H9 (cell line): ENCODE measurements around the gene DPF3. TPM values are rescaled to one million over a fixed set of nuclear protein-coding genes. Genes with fewer than 3 reads are reported as not detected.

ENCODE experiments used
- DNase-seq: peaks from one replicate; pipeline ENCODE4 v3.0.0-alpha.2; 2017
- H2AFZ ChIP-seq: one replicate; pipeline ENCODE4 v1.6.1; 2013; ENCODE audit warnings: mild to moderate bottlenecking, low read length, control low read depth, moderate library complexity
- H2AK5ac ChIP-seq: 2 replicates; pipeline ENCODE4 v1.6.1; 2013; ENCODE audit warnings: low read length, control low read depth, mixed read lengths; ENCODE audit not compliant: insufficient read length
- H2BK120ac ChIP-seq: one replicate; pipeline ENCODE4 v1.6.1; 2013; ENCODE audit warnings: low read depth, mild to moderate bottlenecking, low read length, control low read depth, inconsistent platforms; ENCODE audit not compliant: poor library complexity, severe bottlenecking
- H2BK12ac ChIP-seq: 2 replicates; pipeline ENCODE4 v1.6.1; 2013; ENCODE audit warnings: low read length, control low read depth, mixed read lengths, low read depth; ENCODE audit not compliant: insufficient read length
- H2BK15ac ChIP-seq: 2 replicates; pipeline ENCODE4 v1.6.1; 2013; ENCODE audit warnings: low read depth, low read length, control low read depth
- H2BK20ac ChIP-seq: one replicate; pipeline ENCODE4 v1.6.1; 2013; ENCODE audit warnings: low read depth, mild to moderate bottlenecking, low read length, control low read depth, inconsistent platforms; ENCODE audit not compliant: poor library complexity, severe bottlenecking
- H2BK5ac ChIP-seq: 2 replicates; pipeline ENCODE4 v1.6.1; 2013; ENCODE audit warnings: low read length, control low read depth, mixed read lengths; ENCODE audit not compliant: insufficient read length
- H3K14ac ChIP-seq: 2 replicates; pipeline ENCODE4 v1.6.1; 2013; ENCODE audit warnings: low read length, control low read depth; ENCODE audit not compliant: insufficient read depth
- H3K18ac ChIP-seq: 2 replicates; pipeline ENCODE4 v1.6.1; 2013; ENCODE audit warnings: low read depth, mild to moderate bottlenecking, mixed read lengths, low read length, control low read depth; ENCODE audit not compliant: insufficient read length
- H3K23ac ChIP-seq: 2 replicates; pipeline ENCODE4 v1.6.1; 2013; ENCODE audit warnings: low read length, control low read depth, mixed read lengths, low read depth; ENCODE audit not compliant: insufficient read length
- H3K23me2 ChIP-seq: 2 replicates; pipeline ENCODE4 v1.6.1; 2013; ENCODE audit warnings: low read depth, mild to moderate bottlenecking, mixed read lengths, low read length, control low read depth; ENCODE audit not compliant: insufficient read length, poor library complexity, severe bottlenecking
- H3K27ac ChIP-seq: 2 replicates; pipeline ENCODE4 v1.5.1; 2013; ENCODE audit warnings: low read length, control low read depth, mixed read lengths, low read depth; ENCODE audit not compliant: insufficient read length
- H3K27me3 ChIP-seq: 2 replicates; pipeline ENCODE4 v1.6.1; 2013; ENCODE audit warnings: low read length, control low read depth, inconsistent platforms; ENCODE audit not compliant: insufficient read depth
- H3K4ac ChIP-seq: 2 replicates; pipeline ENCODE4 v1.6.1; 2013; ENCODE audit warnings: low read depth, mild to moderate bottlenecking, control low read depth, inconsistent platforms, low read length, moderate library complexity
- H3K4me1 ChIP-seq: 2 replicates; pipeline ENCODE4 v1.6.1; 2013; ENCODE audit warnings: low read length, control low read depth, inconsistent platforms; ENCODE audit not compliant: insufficient read depth
- H3K4me2 ChIP-seq: 2 replicates; pipeline ENCODE4 v1.6.1; 2013; ENCODE audit warnings: low read length, control low read depth, mixed read lengths; ENCODE audit not compliant: insufficient read length, insufficient read depth
- H3K56ac ChIP-seq: 2 replicates; pipeline ENCODE4 v1.6.1; 2013; ENCODE audit warnings: low read depth, mild to moderate bottlenecking, mixed read lengths, low read length, control low read depth; ENCODE audit not compliant: insufficient read length
- H3K79me1 ChIP-seq: 2 replicates; pipeline ENCODE4 v1.6.1; 2013; ENCODE audit warnings: low read depth, mild to moderate bottlenecking, moderate library complexity, low read length, control low read depth, inconsistent platforms; ENCODE audit not compliant: insufficient read depth, poor library complexity, severe bottlenecking
- H3K79me2 ChIP-seq: 2 replicates; pipeline ENCODE4 v1.6.1; 2013; ENCODE audit warnings: low read length, control low read depth, inconsistent platforms; ENCODE audit not compliant: insufficient read depth
- H3K9ac ChIP-seq: 2 replicates; pipeline ENCODE4 v1.6.1; 2013; ENCODE audit warnings: low read length, control low read depth, mixed read lengths; ENCODE audit not compliant: insufficient read length; ENCODE audit errors: extremely low read depth
- H3K9me3 ChIP-seq: one replicate; pipeline ENCODE4 v1.6.1; 2013; ENCODE audit warnings: low read depth, low read length, inconsistent platforms; ENCODE audit not compliant: control insufficient read depth
- H3T11ph ChIP-seq: one replicate; pipeline ENCODE4 v1.6.1; 2013; ENCODE audit warnings: mild to moderate bottlenecking, low read length, control low read depth, inconsistent platforms
- H4K20me1 ChIP-seq: one replicate; pipeline ENCODE4 v1.6.1; 2013; ENCODE audit not compliant: control insufficient read depth, insufficient read length, insufficient read depth
- H4K5ac ChIP-seq: 2 replicates; pipeline ENCODE4 v1.6.1; 2013; ENCODE audit warnings: low read depth, mild to moderate bottlenecking, mixed read lengths, low read length, control low read depth; ENCODE audit not compliant: insufficient read length
- H4K8ac ChIP-seq: replicated peaks from 2 replicates; pipeline ENCODE4 v1.6.1; 2013; ENCODE audit warnings: low read length, control low read depth, mixed read lengths, low read depth; ENCODE audit not compliant: insufficient read length
- H4K91ac ChIP-seq: 2 replicates; pipeline ENCODE4 v1.6.1; 2013; ENCODE audit warnings: low read depth, mild to moderate bottlenecking, moderate library complexity, mixed read lengths, low read length, control low read depth; ENCODE audit not compliant: insufficient read length
- H3K27ac Mint-ChIP-seq, 3 experiments: 2 replicates in 2 of 3; 3 replicates in 1 of 3; pipeline ENCODE4 v1.8.0; 2020 to 2021; ENCODE audit warnings: mixed read lengths in 3 of 3, mild to moderate bottlenecking in 1 of 3, moderate library complexity in 1 of 3
- H3K27me3 Mint-ChIP-seq: 2 replicates; pipeline ENCODE4 v1.8.0; 2021; ENCODE audit warnings: low read depth, mild to moderate bottlenecking, moderate library complexity, mixed read lengths
- H3K36me3 Mint-ChIP-seq, 3 experiments: 2 replicates in 2 of 3; 3 replicates in 1 of 3; pipeline ENCODE4 v1.8.0; 2020 to 2021; ENCODE audit warnings: low read depth in 3 of 3, mixed read lengths in 3 of 3; ENCODE audit not compliant: insufficient read depth in 1 of 3
- H3K4me1 Mint-ChIP-seq, 2 experiments: 2 replicates each; pipeline ENCODE4 v1.8.0; 2020; ENCODE audit warnings: mixed read lengths in 2 of 2
- H3K4me3 Mint-ChIP-seq, 2 experiments: 2 replicates in 1 of 2; 3 replicates in 1 of 2; pipeline ENCODE4 v1.8.0; 2020 to 2021; ENCODE audit warnings: mild to moderate bottlenecking in 2 of 2, mixed read lengths in 2 of 2, moderate library complexity in 1 of 2
- H3K9me3 Mint-ChIP-seq, 2 experiments: 2 replicates in 1 of 2; 3 replicates in 1 of 2; pipeline ENCODE4 v1.8.0; 2020; ENCODE audit warnings: mild to moderate bottlenecking in 2 of 2, mixed read lengths in 2 of 2, moderate library complexity in 1 of 2
- CTCF ChIP-seq: fragments of 200-600 bp; sonication (generic); conservative IDR thresholded peaks from 3 replicates; pipeline ENCODE4 v1.8.0; 2021; ENCODE audit warnings: antibody characterized with exemption, mild to moderate bottlenecking
- whole genome bisulfite sequencing: extraction: QIAGEN DNeasy Blood & Tissue Kit; methylation state at CpG from one replicate; pipeline ENCODE4 v1.1.7; 2013; ENCODE audit warnings: missing lambda C conversion rate, low lambda C conversion rate, mixed read lengths; ENCODE audit not compliant: insufficient read length; ENCODE audit errors: extremely low coverage; 5-methylcytosine and 5-hydroxymethylcytosine counted together
- total RNA-seq: library from RNA; stranded (reverse); gene quantifications from 2 replicates; pipeline ENCODE4 v1.2.1, GENCODE V29; 2021

DPF3 gene
- total RNA-seq, 1 experiment from 2014 or later, result not detected

GRCh38 chr14:72598306-72598705 lies 295.6 kb downstream of the DPF3 start:
- Histone ChIP-seq H3K18ac (no peak overlapping the region), H3K9me3 (no peaks in the 10 kb centered on the region), H2BK12ac (no peak overlapping the region), H3K23me2 (no peaks in the 10 kb centered on the region), H3K27me3 (no peaks in the 10 kb centered on the region), H3K23ac (no peak overlapping the region), H2BK15ac (no peak overlapping the region), H3T11ph (no peak overlapping the region), H2AFZ (no peak overlapping the region), H3K79me1 (no peaks in the 10 kb centered on the region), H3K9ac (no peak overlapping the region), H4K91ac (no peak overlapping the region), H4K20me1 (no peaks in the 10 kb centered on the region), H2AK5ac (no peak overlapping the region), H3K27ac (no peak overlapping the region), H2BK120ac (no peak overlapping the region), H3K4me1 (no peaks in the 10 kb centered on the region; the same call in 1 of the 2 replicates), H2BK20ac (no peak overlapping the region), H2BK5ac (no peak overlapping the region), H3K79me2 (no peaks in the 10 kb centered on the region), H3K4ac (no peak overlapping the region), H4K5ac (no peak overlapping the region), H3K14ac (no peak overlapping the region), H4K8ac (no peak overlapping the region), H3K56ac (no peak overlapping the region), H3K4me2 (no peak overlapping the region)
- Mint-ChIP-seq H3K36me3 (no peaks in the 10 kb centered on the region), H3K9me3 (no peaks in the 10 kb centered on the region; a peak in 1 of 5 replicates), H3K27me3 (peaks cover 2% of the 10 kb centered on the region; the same call in 1 of the 2 replicates), H3K4me3 (no peak overlapping the region), H3K27ac (no peak overlapping the region), H3K4me1 (peaks cover 23 to 28% of the 10 kb centered on the region in 2 experiments)
- WGBS, result no CpG with 5 or more reads among the region's 5 CpGs
- no peak for DNase-seq
- TF ChIP-seq CTCF, result no peak
